ENCODE data around the gene MVB12A.

DNA sequence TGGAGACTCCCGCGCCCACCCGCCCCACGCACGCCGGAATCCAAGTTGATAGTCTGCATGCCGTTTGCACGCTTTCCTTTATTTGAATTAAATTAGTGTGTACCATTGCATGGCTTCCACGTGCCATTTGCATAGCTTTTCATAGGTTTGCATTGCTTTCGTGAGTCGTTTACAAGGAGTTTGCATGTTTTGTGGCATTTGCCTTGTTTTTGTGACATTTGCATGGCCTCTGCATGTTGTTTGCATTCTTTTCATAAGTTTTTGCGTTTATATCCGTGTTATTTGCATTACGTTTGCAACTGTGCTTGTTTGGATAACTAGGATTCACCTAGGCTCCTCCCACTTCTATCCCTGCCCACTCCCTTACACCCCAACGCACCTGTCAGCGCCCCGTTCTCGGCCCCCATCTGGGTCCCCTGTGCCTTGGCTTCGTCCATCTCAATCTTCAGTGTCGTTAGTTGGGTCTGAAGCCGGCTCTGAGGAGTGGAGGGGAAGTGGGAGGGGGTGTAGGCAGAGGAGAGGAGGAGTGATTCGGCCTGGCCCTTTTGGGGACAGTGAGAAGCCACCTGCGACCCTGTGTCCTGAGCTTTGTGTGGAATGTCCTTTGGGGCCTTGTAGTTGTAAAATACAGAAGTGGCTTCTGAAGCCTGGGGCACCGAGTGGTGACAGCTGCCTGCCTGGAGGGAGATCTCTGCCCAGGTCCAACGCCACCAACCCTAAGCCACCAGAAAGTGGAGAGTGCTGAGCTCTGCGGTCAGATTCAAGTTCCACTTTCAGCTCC, 28.3 kb upstream of the MVB12A start:
- TF ChIP-seq, protein P1, sequence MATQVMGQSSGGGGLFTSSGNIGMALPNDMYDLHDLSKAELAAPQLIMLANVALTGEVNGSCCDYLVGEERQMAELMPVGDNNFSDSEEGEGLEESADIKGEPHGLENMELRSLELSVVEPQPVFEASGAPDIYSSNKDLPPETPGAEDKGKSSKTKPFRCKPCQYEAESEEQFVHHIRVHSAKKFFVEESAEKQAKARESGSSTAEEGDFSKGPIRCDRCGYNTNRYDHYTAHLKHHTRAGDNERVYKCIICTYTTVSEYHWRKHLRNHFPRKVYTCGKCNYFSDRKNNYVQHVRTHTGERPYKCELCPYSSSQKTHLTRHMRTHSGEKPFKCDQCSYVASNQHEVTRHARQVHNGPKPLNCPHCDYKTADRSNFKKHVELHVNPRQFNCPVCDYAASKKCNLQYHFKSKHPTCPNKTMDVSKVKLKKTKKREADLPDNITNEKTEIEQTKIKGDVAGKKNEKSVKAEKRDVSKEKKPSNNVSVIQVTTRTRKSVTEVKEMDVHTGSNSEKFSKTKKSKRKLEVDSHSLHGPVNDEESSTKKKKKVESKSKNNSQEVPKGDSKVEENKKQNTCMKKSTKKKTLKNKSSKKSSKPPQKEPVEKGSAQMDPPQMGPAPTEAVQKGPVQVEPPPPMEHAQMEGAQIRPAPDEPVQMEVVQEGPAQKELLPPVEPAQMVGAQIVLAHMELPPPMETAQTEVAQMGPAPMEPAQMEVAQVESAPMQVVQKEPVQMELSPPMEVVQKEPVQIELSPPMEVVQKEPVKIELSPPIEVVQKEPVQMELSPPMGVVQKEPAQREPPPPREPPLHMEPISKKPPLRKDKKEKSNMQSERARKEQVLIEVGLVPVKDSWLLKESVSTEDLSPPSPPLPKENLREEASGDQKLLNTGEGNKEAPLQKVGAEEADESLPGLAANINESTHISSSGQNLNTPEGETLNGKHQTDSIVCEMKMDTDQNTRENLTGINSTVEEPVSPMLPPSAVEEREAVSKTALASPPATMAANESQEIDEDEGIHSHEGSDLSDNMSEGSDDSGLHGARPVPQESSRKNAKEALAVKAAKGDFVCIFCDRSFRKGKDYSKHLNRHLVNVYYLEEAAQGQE (IDR thresholded peaks at IDR 0.05; ENCODE audit: unreplicated experiment) = no peak
- TF ChIP-seq, protein P2, sequence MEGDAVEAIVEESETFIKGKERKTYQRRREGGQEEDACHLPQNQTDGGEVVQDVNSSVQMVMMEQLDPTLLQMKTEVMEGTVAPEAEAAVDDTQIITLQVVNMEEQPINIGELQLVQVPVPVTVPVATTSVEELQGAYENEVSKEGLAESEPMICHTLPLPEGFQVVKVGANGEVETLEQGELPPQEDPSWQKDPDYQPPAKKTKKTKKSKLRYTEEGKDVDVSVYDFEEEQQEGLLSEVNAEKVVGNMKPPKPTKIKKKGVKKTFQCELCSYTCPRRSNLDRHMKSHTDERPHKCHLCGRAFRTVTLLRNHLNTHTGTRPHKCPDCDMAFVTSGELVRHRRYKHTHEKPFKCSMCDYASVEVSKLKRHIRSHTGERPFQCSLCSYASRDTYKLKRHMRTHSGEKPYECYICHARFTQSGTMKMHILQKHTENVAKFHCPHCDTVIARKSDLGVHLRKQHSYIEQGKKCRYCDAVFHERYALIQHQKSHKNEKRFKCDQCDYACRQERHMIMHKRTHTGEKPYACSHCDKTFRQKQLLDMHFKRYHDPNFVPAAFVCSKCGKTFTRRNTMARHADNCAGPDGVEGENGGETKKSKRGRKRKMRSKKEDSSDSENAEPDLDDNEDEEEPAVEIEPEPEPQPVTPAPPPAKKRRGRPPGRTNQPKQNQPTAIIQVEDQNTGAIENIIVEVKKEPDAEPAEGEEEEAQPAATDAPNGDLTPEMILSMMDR (conservative IDR thresholded peaks at IDR 0.05; ENCODE audit: low read depth in 2 of 2) = no peak
- TF ChIP-seq CREB1 (CRISPR knock-in tag; IDR thresholded peaks at IDR 0.05; ENCODE audit: low read depth) (no peak), EZH2 (IDR thresholded peaks at IDR 0.05; ENCODE audit: low read depth, unreplicated experiment) (no peak), EZH2phosphoT487 (IDR thresholded peaks at IDR 0.05; ENCODE audit: unreplicated experiment) (no peak), ZNF331 (CRISPR knock-in tag; IDR thresholded peaks at IDR 0.05; ENCODE audit: low read depth) (no peak), POLR2AphosphoS5 (IDR thresholded peaks at IDR 0.05; ENCODE audit: low read depth) (no peak), JUNB (IDR thresholded peaks at IDR 0.05; ENCODE audit: unreplicated experiment) (no peak), STAT1 (IDR thresholded peaks at IDR 0.05; ENCODE audit: unreplicated experiment) (no peak), NANOG (IDR thresholded peaks at IDR 0.05; ENCODE audit: borderline replicate concordance) (no peak), ZNF114 (CRISPR knock-in tag; IDR thresholded peaks at IDR 0.05) (no peak)
- TF ChIP-seq, protein P3, sequence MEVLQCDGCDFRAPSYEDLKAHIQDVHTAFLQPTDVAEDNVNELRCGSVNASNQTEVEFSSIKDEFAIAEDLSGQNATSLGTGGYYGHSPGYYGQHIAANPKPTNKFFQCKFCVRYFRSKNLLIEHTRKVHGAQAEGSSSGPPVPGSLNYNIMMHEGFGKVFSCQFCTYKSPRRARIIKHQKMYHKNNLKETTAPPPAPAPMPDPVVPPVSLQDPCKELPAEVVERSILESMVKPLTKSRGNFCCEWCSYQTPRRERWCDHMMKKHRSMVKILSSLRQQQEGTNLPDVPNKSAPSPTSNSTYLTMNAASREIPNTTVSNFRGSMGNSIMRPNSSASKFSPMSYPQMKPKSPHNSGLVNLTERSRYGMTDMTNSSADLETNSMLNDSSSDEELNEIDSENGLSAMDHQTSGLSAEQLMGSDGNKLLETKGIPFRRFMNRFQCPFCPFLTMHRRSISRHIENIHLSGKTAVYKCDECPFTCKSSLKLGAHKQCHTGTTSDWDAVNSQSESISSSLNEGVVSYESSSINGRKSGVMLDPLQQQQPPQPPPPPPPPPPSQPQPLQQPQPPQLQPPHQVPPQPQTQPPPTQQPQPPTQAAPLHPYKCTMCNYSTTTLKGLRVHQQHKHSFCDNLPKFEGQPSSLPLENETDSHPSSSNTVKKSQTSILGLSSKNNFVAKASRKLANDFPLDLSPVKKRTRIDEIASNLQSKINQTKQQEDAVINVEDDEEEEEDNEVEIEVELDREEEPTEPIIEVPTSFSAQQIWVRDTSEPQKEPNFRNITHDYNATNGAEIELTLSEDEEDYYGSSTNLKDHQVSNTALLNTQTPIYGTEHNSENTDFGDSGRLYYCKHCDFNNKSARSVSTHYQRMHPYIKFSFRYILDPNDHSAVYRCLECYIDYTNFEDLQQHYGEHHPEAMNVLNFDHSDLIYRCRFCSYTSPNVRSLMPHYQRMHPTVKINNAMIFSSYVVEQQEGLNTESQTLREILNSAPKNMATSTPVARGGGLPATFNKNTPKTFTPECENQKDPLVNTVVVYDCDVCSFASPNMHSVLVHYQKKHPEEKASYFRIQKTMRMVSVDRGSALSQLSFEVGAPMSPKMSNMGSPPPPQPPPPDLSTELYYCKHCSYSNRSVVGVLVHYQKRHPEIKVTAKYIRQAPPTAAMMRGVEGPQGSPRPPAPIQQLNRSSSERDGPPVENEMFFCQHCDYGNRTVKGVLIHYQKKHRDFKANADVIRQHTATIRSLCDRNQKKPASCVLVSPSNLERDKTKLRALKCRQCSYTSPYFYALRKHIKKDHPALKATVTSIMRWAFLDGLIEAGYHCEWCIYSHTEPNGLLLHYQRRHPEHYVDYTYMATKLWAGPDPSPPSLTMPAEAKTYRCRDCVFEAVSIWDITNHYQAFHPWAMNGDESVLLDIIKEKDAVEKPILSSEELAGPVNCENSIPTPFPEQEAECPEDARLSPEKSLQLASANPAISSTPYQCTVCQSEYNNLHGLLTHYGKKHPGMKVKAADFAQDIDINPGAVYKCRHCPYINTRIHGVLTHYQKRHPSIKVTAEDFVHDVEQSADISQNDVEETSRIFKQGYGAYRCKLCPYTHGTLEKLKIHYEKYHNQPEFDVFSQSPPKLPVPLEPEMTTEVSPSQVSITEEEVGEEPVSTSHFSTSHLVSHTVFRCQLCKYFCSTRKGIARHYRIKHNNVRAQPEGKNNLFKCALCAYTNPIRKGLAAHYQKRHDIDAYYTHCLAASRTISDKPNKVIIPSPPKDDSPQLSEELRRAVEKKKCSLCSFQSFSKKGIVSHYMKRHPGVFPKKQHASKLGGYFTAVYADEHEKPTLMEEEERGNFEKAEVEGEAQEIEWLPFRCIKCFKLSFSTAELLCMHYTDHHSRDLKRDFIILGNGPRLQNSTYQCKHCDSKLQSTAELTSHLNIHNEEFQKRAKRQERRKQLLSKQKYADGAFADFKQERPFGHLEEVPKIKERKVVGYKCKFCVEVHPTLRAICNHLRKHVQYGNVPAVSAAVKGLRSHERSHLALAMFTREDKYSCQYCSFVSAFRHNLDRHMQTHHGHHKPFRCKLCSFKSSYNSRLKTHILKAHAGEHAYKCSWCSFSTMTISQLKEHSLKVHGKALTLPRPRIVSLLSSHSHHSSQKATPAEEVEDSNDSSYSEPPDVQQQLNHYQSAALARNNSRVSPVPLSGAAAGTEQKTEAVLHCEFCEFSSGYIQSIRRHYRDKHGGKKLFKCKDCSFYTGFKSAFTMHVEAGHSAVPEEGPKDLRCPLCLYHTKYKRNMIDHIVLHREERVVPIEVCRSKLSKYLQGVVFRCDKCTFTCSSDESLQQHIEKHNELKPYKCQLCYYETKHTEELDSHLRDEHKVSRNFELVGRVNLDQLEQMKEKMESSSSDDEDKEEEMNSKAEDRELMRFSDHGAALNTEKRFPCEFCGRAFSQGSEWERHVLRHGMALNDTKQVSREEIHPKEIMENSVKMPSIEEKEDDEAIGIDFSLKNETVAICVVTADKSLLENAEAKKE (CRISPR knock-in tag; IDR thresholded peaks at IDR 0.05) = no peak
- TF ChIP-seq, protein P4, sequence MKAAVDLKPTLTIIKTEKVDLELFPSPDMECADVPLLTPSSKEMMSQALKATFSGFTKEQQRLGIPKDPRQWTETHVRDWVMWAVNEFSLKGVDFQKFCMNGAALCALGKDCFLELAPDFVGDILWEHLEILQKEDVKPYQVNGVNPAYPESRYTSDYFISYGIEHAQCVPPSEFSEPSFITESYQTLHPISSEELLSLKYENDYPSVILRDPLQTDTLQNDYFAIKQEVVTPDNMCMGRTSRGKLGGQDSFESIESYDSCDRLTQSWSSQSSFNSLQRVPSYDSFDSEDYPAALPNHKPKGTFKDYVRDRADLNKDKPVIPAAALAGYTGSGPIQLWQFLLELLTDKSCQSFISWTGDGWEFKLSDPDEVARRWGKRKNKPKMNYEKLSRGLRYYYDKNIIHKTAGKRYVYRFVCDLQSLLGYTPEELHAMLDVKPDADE (IDR thresholded peaks at IDR 0.05) = no peak
